ENCODE results near the gene NLN.
"Not testable (repeated sequence)": the region's sequence is repeated elsewhere in the genome, so short reads cannot be mapped to it uniquely, and the experiment has no call there.

The NLN gene

GRCh38 chr5:65721720-65722574 lies at the start of gene NLN, which contains the start of gene SGTB:
Gene NLN (plus strand): TSS chr5:65722205. CDS start chr5:65722374, 169 bp downstream.
Gene SGTB (minus strand): TSS chr5:65722109. CDS start chr5:65720807, 1,302 bp downstream.
- DNase-seq, result peak; percentile 88

- DNase-seq, result no peak
Measured at GRCh38 chr5:65672796-65673195, 49.2 kb upstream of the NLN start.

GRCh38 chr5:65674749-65675148 lies 47.3 kb upstream of the NLN start:
- no peak for DNase-seq

- not testable (repeated sequence) for DNase-seq
Measured at GRCh38 chr5:65676056-65676455, 45.9 kb upstream of the NLN start.

GRCh38 chr5:65682148-65682547 lies 39.9 kb upstream of the NLN start:
- DNase-seq, result no peak

- no peak for DNase-seq
Measured at GRCh38 chr5:65693121-65693520, 28.9 kb upstream of the NLN start.

- DNase-seq, result no peak
Measured at GRCh38 chr5:65695162-65695755, 26.7 kb upstream of the NLN start.

GRCh38 chr5:65695896-65696295 lies 26.1 kb upstream of the NLN start:
- no peak for DNase-seq

GRCh38 chr5:65696892-65697291 lies 25.1 kb upstream of the NLN start:
- no peak for DNase-seq

- DNase-seq, result no peak
Measured at GRCh38 chr5:65699338-65699737, 22.7 kb upstream of the NLN start.

GRCh38 chr5:65702036-65702435 lies 20.0 kb upstream of the NLN start:
- no peak for DNase-seq

GRCh38 chr5:65704621-65705239 lies 17.3 kb upstream of the NLN start:
- DNase-seq, result no peak

- DNase-seq, result no peak
Measured at GRCh38 chr5:65707663-65708062, 14.3 kb upstream of the NLN start.

- DNase-seq, result no peak
Measured at GRCh38 chr5:65708145-65708544, 13.9 kb upstream of the NLN start.

GRCh38 chr5:65718576-65719310 lies 3.3 kb upstream of the NLN start:
- DNase-seq, result no peak

GRCh38 chr5:65721050-65721719 lies 820 bp upstream of the NLN start:
- DNase-seq, result peak; percentile 32

GRCh38 chr5:65722575-65723403 lies 784 bp downstream of the NLN start:
- no peak for DNase-seq

- DNase-seq, result no peak
Measured at GRCh38 chr5:65727491-65728156, 5.6 kb downstream of the NLN start.

GRCh38 chr5:65728218-65728617 lies 6.2 kb downstream of the NLN start:
- DNase-seq, result no peak

GRCh38 chr5:65730910-65731309 lies 8.9 kb downstream of the NLN start:
- no peak for DNase-seq

- DNase-seq, result not testable (repeated sequence)
Measured at GRCh38 chr5:65732046-65732445, 10.0 kb downstream of the NLN start.

All from CD4-positive, alpha-beta T cell treated with Interleukin-10 for 1 hour (primary cell).